H1 (cell line): ENCODE results near the gene UBE3B. TPM values are rescaled to one million over a fixed set of nuclear protein-coding genes. Genes with fewer than 3 reads are reported as not detected.

Source experiments
- CTCF ChIA-PET: fragments of 300-600 bp; sonication (Branson Sonifier 250); formaldehyde crosslinking; loops from one replicate; lab custom pipeline; 2021; ENCODE audit not compliant: partially characterized antibody; lab: Charles Lee
- POLR2A ChIA-PET: fragments of 300-600 bp; sonication (Branson Sonifier 250); formaldehyde crosslinking; loops from one replicate; lab custom pipeline; 2021; ENCODE audit warnings: inconsistent platforms; ENCODE audit not compliant: partially characterized antibody; lab: Charles Lee
- DNase-seq, 2 experiments: peaks; one replicate each; pipeline versions ENCODE4 v3.0.0 to v3.0.0-alpha.2; 2010 to 2022; ENCODE audit warnings: low spot score in 2 of 2, low read depth in 1 of 2, mixed read lengths in 1 of 2
- FAIRE-seq: peaks from 2 replicates; lab custom pipeline; 2011; peaks lifted over from hg19 to GRCh38; lab: Jason Lieb, UNC
- H2AFZ ChIP-seq: 2 replicates; pipeline ENCODE4 v1.8.1; 2012; ENCODE audit warnings: low read length, inconsistent platforms
- H2AK5ac ChIP-seq: 2 replicates; pipeline ENCODE4 v1.6.1; 2013; ENCODE audit warnings: low read depth, low read length
- H2BK120ac ChIP-seq: replicated peaks from 2 replicates; pipeline ENCODE3; 2013; ENCODE audit warnings: low read depth, low read length, inconsistent platforms
- H2BK12ac ChIP-seq: 2 replicates; pipeline ENCODE4 v1.6.1; 2013; ENCODE audit warnings: low read depth, low read length
- H2BK15ac ChIP-seq: 2 replicates; pipeline ENCODE4 v1.6.1; 2013; ENCODE audit warnings: low read length
- H2BK20ac ChIP-seq: 2 replicates; pipeline ENCODE4 v1.6.1; 2013; ENCODE audit warnings: low read length
- H2BK5ac ChIP-seq: 2 replicates; pipeline ENCODE4 v1.6.1; 2013; ENCODE audit warnings: low read depth, low read length
- H3K14ac ChIP-seq: 2 replicates; pipeline ENCODE4 v1.6.1; 2013; ENCODE audit warnings: inconsistent platforms; ENCODE audit not compliant: insufficient read length
- H3K18ac ChIP-seq: 2 replicates; pipeline ENCODE4 v1.6.1; 2013; ENCODE audit warnings: low read length; ENCODE audit errors: extremely low read depth
- H3K23ac ChIP-seq: 2 replicates; pipeline ENCODE4 v1.6.1; 2013; ENCODE audit warnings: inconsistent platforms; ENCODE audit not compliant: insufficient read length
- H3K23me2 ChIP-seq: 2 replicates; pipeline ENCODE4 v1.6.1; 2013; ENCODE audit warnings: low read depth, low read length
- H3K27ac ChIP-seq: 2 replicates; pipeline ENCODE4 v1.6.1; 2011; ENCODE audit warnings: low read depth, low read length, inconsistent platforms
- H3K27me3 ChIP-seq, 4 experiments: replicated peaks in 1 of 4; 1 replicate in 1 of 4; 2 replicates in 3 of 4; pipeline versions ENCODE4 v1.6.1 to v1.8.1; 2011 to 2013; ENCODE audit warnings: low read length in 3 of 4, mild to moderate bottlenecking in 3 of 4, inconsistent platforms in 2 of 4, mixed read lengths in 2 of 4, moderate library complexity in 1 of 4; ENCODE audit not compliant: control insufficient read depth in 3 of 4, insufficient read depth in 3 of 4; ENCODE audit errors: extremely low read depth in 1 of 4
- H3K36me3 ChIP-seq, 4 experiments: 2 replicates each; pipeline versions ENCODE4 v1.6.1 to v1.8.1; 2011 to 2013; ENCODE audit warnings: mild to moderate bottlenecking in 4 of 4, low read length in 3 of 4, moderate library complexity in 2 of 4, control low read depth in 1 of 4, inconsistent platforms in 1 of 4; ENCODE audit not compliant: insufficient read depth in 4 of 4, control insufficient read depth in 2 of 4
- H3K4ac ChIP-seq: replicated peaks from 2 replicates; pipeline ENCODE3; 2013; ENCODE audit warnings: low read length, low read depth, mixed read lengths, inconsistent platforms; ENCODE audit not compliant: insufficient read length
- H3K4me1 ChIP-seq, 4 experiments: replicated peaks in 1 of 4; 1 replicate in 1 of 4; 2 replicates in 3 of 4; pipeline versions ENCODE4 v1.6.1 to v1.8.1; 2011 to 2013; ENCODE audit warnings: low read length in 3 of 4, inconsistent platforms in 2 of 4, mixed read lengths in 1 of 4; ENCODE audit not compliant: insufficient read depth in 4 of 4, control insufficient read depth in 3 of 4
- H3K4me2 ChIP-seq, 2 experiments: 2 replicates each; pipeline versions ENCODE4 v1.6.1 to v1.8.1; 2011 to 2013; ENCODE audit warnings: low read depth in 2 of 2, low read length in 2 of 2, control low read depth in 1 of 2, inconsistent platforms in 1 of 2, mild to moderate bottlenecking in 1 of 2; ENCODE audit not compliant: insufficient read depth in 1 of 2
- H3K4me3 ChIP-seq, 4 experiments: fragments of 200-600, 300-600 bp in 1 of 4; sonication (generic), shearing (Covaris generic), sonication (Bioruptor Twin) in 1 of 4; 2 replicates each; pipeline versions ENCODE4 v1.5.1 to v1.8.1; 2011 to 2016; ENCODE audit warnings: low read length in 4 of 4, low read depth in 3 of 4, control low read depth in 2 of 4, inconsistent platforms in 2 of 4, mild to moderate bottlenecking in 2 of 4, mixed read lengths in 1 of 4, moderate library complexity in 1 of 4; ENCODE audit not compliant: insufficient read depth in 2 of 4; ENCODE audit errors: extremely low read depth in 1 of 4
- H3K56ac ChIP-seq: replicated peaks from 2 replicates; pipeline ENCODE3; 2013; ENCODE audit warnings: low read depth, mild to moderate bottlenecking, mixed read lengths, low read length, inconsistent platforms; ENCODE audit not compliant: insufficient read length
- H3K79me1 ChIP-seq: 2 replicates; pipeline ENCODE4 v1.6.1; 2013; ENCODE audit warnings: low read depth, low read length, control low read depth
- H3K79me2 ChIP-seq, 2 experiments: 2 replicates each; pipeline versions ENCODE4 v1.6.1 to v1.8.1; 2012 to 2013; ENCODE audit warnings: low read length in 2 of 2, mild to moderate bottlenecking in 2 of 2, inconsistent platforms in 1 of 2; ENCODE audit not compliant: insufficient read depth in 2 of 2, control insufficient read depth in 1 of 2
- H3K9ac ChIP-seq, 4 experiments: replicated peaks in 1 of 4; 1 replicate in 1 of 4; 2 replicates in 3 of 4; pipeline versions ENCODE4 v1.6.1 to v1.8.1; 2011 to 2013; ENCODE audit warnings: low read depth in 3 of 4, low read length in 3 of 4, control low read depth in 2 of 4, mild to moderate bottlenecking in 2 of 4, moderate library complexity in 2 of 4, inconsistent platforms in 1 of 4; ENCODE audit errors: extremely low read depth in 1 of 4
- H3K9me3 ChIP-seq, 2 experiments: 2 replicates each; pipeline versions ENCODE4 v1.6.1 to v1.8.1; 2012 to 2013; ENCODE audit warnings: mild to moderate bottlenecking in 2 of 2, moderate library complexity in 2 of 2, control low read depth in 1 of 2, inconsistent platforms in 1 of 2, low read depth in 1 of 2, low read length in 1 of 2, mixed read lengths in 1 of 2; ENCODE audit not compliant: insufficient read depth in 2 of 2
- H4K20me1 ChIP-seq, 2 experiments: replicated peaks in 1 of 2; 2 replicates each; pipeline versions ENCODE3 to v1.8.1; 2011 to 2013; ENCODE audit warnings: inconsistent platforms in 2 of 2, low read length in 2 of 2, mild to moderate bottlenecking in 1 of 2; ENCODE audit not compliant: insufficient read depth in 2 of 2, control insufficient read depth in 1 of 2
- H4K5ac ChIP-seq: 2 replicates; pipeline ENCODE4 v1.6.1; 2013; ENCODE audit warnings: low read length, low read depth, mixed read lengths, inconsistent platforms; ENCODE audit not compliant: insufficient read length
- H4K8ac ChIP-seq: 2 replicates; pipeline ENCODE4 v1.8.0; 2013; ENCODE audit warnings: mild to moderate bottlenecking, moderate library complexity, low read length, inconsistent platforms; ENCODE audit not compliant: insufficient read depth; ENCODE audit errors: extremely low read depth
- H4K91ac ChIP-seq: replicated peaks from 2 replicates; pipeline ENCODE3; 2013; ENCODE audit warnings: low read length, mixed read lengths, inconsistent platforms; ENCODE audit not compliant: insufficient read length
- BCL11A ChIP-seq, 2 experiments: IDR thresholded peaks; one replicate each; pipeline ENCODE4 v1.6.1; 2011; ENCODE audit warnings: low read depth in 2 of 2, low read length in 2 of 2, mild to moderate bottlenecking in 2 of 2
- EGR1 ChIP-seq: IDR thresholded peaks from 2 replicates; pipeline ENCODE4 v1.6.1; 2011; ENCODE audit warnings: low read depth, low read length, borderline replicate concordance
- EP300 ChIP-seq, 2 experiments: IDR thresholded peaks; 1 replicate in 1 of 2; 2 replicates in 1 of 2; pipeline ENCODE4 v1.6.1; 2011 to 2012; ENCODE audit warnings: low read depth in 2 of 2, low read length in 2 of 2, mild to moderate bottlenecking in 2 of 2, borderline replicate concordance in 1 of 2, inconsistent platforms in 1 of 2, moderate library complexity in 1 of 2
- GTF2F1 ChIP-seq: IDR thresholded peaks from 2 replicates; pipeline ENCODE4 v1.6.1; 2012; ENCODE audit warnings: low read depth, low read length, improper control_type of control experiment, borderline replicate concordance
- KDM5A ChIP-seq: fragments of 200-600 bp; IDR thresholded peaks from 2 replicates; pipeline ENCODE4 v1.7.1; 2012; ENCODE audit warnings: mild to moderate bottlenecking, low read length, inconsistent platforms, mixed read lengths
- NANOG ChIP-seq: IDR thresholded peaks from 2 replicates; pipeline ENCODE4 v1.6.1; 2011; ENCODE audit warnings: low read length, low read depth, mild to moderate bottlenecking, inconsistent platforms; ENCODE audit not compliant: insufficient read depth, poor library complexity, severe bottlenecking
- NRF1 ChIP-seq: IDR thresholded peaks from 2 replicates; pipeline ENCODE4 v1.6.1; 2011; ENCODE audit warnings: mild to moderate bottlenecking, low read depth, low read length, improper control_type of control experiment
- SIX5 ChIP-seq: IDR thresholded peaks from 2 replicates; pipeline ENCODE4 v1.6.1; 2011; ENCODE audit warnings: mild to moderate bottlenecking, low read depth, low read length
- SP4 ChIP-seq: IDR thresholded peaks from 2 replicates; pipeline ENCODE4 v1.6.1; 2012; ENCODE audit warnings: low read length, inconsistent platforms
- TAF1 ChIP-seq: IDR thresholded peaks from 2 replicates; pipeline ENCODE4 v1.6.1; 2011; ENCODE audit warnings: mild to moderate bottlenecking, low read depth, low read length
- WGBS, 2 experiments: shearing (Covaris generic) in 1 of 2; methylation state at CpG; one replicate each; pipeline versions ENCODE4 v1.1.6 to v1.1.7; 2013 to 2015; ENCODE audit warnings: low lambda C conversion rate in 2 of 2, mixed read lengths in 2 of 2, inconsistent platforms in 1 of 2, low coverage in 1 of 2, missing lambda C conversion rate in 1 of 2; ENCODE audit not compliant: insufficient replicate concordance in 2 of 2, insufficient coverage in 1 of 2, insufficient read length in 1 of 2; ENCODE audit errors: extremely low coverage in 1 of 2, missing lambda C conversion rate in 1 of 2; 5-methylcytosine and 5-hydroxymethylcytosine counted together
- polyA plus RNA-seq, 7 experiments: library from polyadenylated mRNA; depleted of rRNA in 3 of 7; stranded (reverse) in 5 of 7; unstranded in 2 of 7; fragments of >200 nt in 5 of 7; fragments of 200-250 nt in 2 of 7; gene quantifications; 1 replicate in 5 of 7; 2 replicates in 1 of 7; 4 replicates in 1 of 7; pipeline versions ENCODE4 v1.2.1 to v1.2.3, GENCODE V29; 2011 to 2013; ENCODE audit warnings: missing spikeins in 2 of 7, mixed read lengths in 2 of 7
- total RNA-seq: library from RNA; stranded (reverse); fragmentation: NEBNext Ultra II Directional; extraction: Animal tissue kit (Norgen Biotek cat#: 25700); gene quantifications from 2 replicates; pipeline ENCODE4 v1.2.1, GENCODE V29; 2021
- TF ChIP-seq, protein P1 (sequence below), 3 experiments: IDR thresholded peaks; 1 replicate in 2 of 3; 2 replicates in 1 of 3; pipeline versions ENCODE4 v1.5.1 to v1.6.1; 2011; ENCODE audit warnings: low read length in 3 of 3, mild to moderate bottlenecking in 3 of 3, inconsistent platforms in 2 of 3, low read depth in 1 of 3, moderate library complexity in 1 of 3; ENCODE audit not compliant: insufficient read depth in 1 of 3; ENCODE audit errors: control extremely low read depth in 1 of 3

The UBE3B gene
- total and polyA plus RNA-seq, 2 of the 8 experiments (the other 6 are each of a cell fraction or from before 2014, with no cell fraction given) = 14.0 to 21.1 TPM

DNA sequence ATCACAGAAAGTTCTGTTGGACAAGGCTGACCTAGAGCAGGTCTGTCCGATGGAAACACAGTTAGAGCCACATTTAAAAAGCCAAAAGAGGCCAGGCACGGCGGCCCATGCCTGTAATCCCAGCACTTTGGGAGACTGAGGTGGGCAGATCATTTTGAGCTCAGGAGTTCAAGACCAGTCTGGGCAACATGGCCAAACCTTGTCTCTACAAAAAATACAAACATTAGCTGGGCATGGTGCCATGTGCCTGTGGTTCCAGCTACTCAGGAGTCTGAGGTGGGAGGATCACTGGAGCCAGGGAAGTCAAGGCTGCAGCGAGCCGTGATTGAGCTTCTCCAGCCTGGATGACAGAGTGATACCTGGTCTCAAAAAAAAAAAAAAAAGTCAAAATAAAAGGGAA is 14.9 kb downstream of the UBE3B start:
- no peaks in the 10 kb centered on the region for H3K79me2 ChIP-seq
- CTCF ChIA-PET = interaction anchor here (1.2 to 3.4 kb wide), 3 partner anchors 21 to 59 kb away, joined by 3 to 14 read pairs (median 4); no protein-coding TSS in a partner anchor
- H2BK20ac ChIP-seq = no peak overlapping the region
- DNase-seq (no peak), FAIRE-seq (no peak)
- H3K14ac ChIP-seq = no peak overlapping the region
- no peak overlapping the region for H3K4me2 ChIP-seq
- H3K4me1 ChIP-seq = no peaks in the 10 kb centered on the region
- no peak overlapping the region for H2BK15ac ChIP-seq
- no peak overlapping the region for H3K18ac ChIP-seq
- 91% methylated on average over 5 of the region's 5 CpGs; no CpG with 5 or more reads in 1 of the 2 experiments for WGBS, 2 experiments
- no peak overlapping the region for H3K27ac ChIP-seq
- H4K8ac ChIP-seq = no peak overlapping the region
- no peak overlapping the region for H3K4me3 ChIP-seq
- no peak overlapping the region for H3K23ac ChIP-seq
- H3K79me1 ChIP-seq = no peaks in the 10 kb centered on the region
- 0 out of 4 replicates have a peak, but pooled peaks cover 0 to 4% of the 10 kb centered on the region in 2 experiments for H3K9me3 ChIP-seq
- no peak overlapping the region for H3K56ac ChIP-seq
- no peak overlapping the region for H3K9ac ChIP-seq
- H3K27me3 ChIP-seq = no peaks in the 10 kb centered on the region
- no peak overlapping the region for H2AK5ac ChIP-seq
- peaks cover 0 to 4% of the 10 kb centered on the region in 2 experiments for H4K20me1 ChIP-seq
- peaks cover 7 to 49% (median 34%) of the 10 kb centered on the region in 4 experiments for H3K36me3 ChIP-seq
- no peak overlapping the region for H2BK12ac ChIP-seq
- no peak overlapping the region for H2AFZ ChIP-seq
- no peak overlapping the region for H2BK120ac ChIP-seq
- H4K5ac ChIP-seq = no peak overlapping the region
- H3K23me2 ChIP-seq = no peaks in the 10 kb centered on the region
- POLR2A ChIA-PET = interaction anchor here (2.0 kb wide), 1 partner anchor 15 kb away, joined by 8 read pairs; the partner anchor contains the start of genes KCTD10 and UBE3B
- no peak overlapping the region for H3K4ac ChIP-seq
- no peak overlapping the region for H4K91ac ChIP-seq
- H2BK5ac ChIP-seq = no peak overlapping the region
- no peak for TF ChIP-seq KDM5A
- no peak for TF ChIP-seq SP4
- no peak for TF ChIP-seq TAF1
- no peak for TF ChIP-seq GTF2F1
- TF ChIP-seq, protein P1, sequence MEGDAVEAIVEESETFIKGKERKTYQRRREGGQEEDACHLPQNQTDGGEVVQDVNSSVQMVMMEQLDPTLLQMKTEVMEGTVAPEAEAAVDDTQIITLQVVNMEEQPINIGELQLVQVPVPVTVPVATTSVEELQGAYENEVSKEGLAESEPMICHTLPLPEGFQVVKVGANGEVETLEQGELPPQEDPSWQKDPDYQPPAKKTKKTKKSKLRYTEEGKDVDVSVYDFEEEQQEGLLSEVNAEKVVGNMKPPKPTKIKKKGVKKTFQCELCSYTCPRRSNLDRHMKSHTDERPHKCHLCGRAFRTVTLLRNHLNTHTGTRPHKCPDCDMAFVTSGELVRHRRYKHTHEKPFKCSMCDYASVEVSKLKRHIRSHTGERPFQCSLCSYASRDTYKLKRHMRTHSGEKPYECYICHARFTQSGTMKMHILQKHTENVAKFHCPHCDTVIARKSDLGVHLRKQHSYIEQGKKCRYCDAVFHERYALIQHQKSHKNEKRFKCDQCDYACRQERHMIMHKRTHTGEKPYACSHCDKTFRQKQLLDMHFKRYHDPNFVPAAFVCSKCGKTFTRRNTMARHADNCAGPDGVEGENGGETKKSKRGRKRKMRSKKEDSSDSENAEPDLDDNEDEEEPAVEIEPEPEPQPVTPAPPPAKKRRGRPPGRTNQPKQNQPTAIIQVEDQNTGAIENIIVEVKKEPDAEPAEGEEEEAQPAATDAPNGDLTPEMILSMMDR (IDR thresholded peaks at IDR 0.05; ENCODE audit: control extremely low read depth in 1 of 3, insufficient read depth in 1 of 3, low read depth in 1 of 3, low read length in 3 of 3) = no peak
- TF ChIP-seq NRF1 = no peak
- no peak for TF ChIP-seq EGR1
- no peak for TF ChIP-seq EP300 (IDR thresholded peaks at IDR 0.05; ENCODE audit: borderline replicate concordance in 1 of 2, low read depth in 2 of 2, low read length in 2 of 2)
- TF ChIP-seq BCL11A (IDR thresholded peaks at IDR 0.05; ENCODE audit: low read depth in 2 of 2, low read length in 2 of 2) = no peak
- no peak for TF ChIP-seq NANOG
- TF ChIP-seq SIX5 = no peak
